Astrocyte (in vitro differentiated cells and primary cell): ENCODE measurements around the gene ATP1B1. TPM values are rescaled to one million over a fixed set of nuclear protein-coding genes. Genes with fewer than 3 reads are reported as not detected.

Source experiments
- DNase-seq: peaks from one replicate; pipeline ENCODE4 v3.0.0-alpha.2; 2010; ENCODE audit warnings: low read depth
- FAIRE-seq: peaks from 2 replicates; lab custom pipeline; 2011; peaks lifted over from hg19 to GRCh38; lab: Jason Lieb, UNC
- H2AFZ ChIP-seq: 2 replicates; pipeline ENCODE4 v1.6.0; 2012; ENCODE audit warnings: low read depth, low read length, inconsistent platforms
- H3K27ac ChIP-seq: 2 replicates; pipeline ENCODE4 v1.5.1; 2011; ENCODE audit warnings: low read depth, low read length, inconsistent platforms
- H3K27me3 ChIP-seq: 2 replicates; pipeline ENCODE4 v1.6.0; 2011; ENCODE audit warnings: low read length, inconsistent platforms; ENCODE audit not compliant: insufficient read depth
- H3K36me3 ChIP-seq: 2 replicates; pipeline ENCODE4 v1.5.1; 2011; ENCODE audit warnings: low read length, inconsistent platforms; ENCODE audit not compliant: insufficient read depth
- H3K4me1 ChIP-seq: 2 replicates; pipeline ENCODE4 v1.5.1; 2011; ENCODE audit warnings: low read length, inconsistent platforms; ENCODE audit not compliant: insufficient read depth
- H3K4me2 ChIP-seq: 2 replicates; pipeline ENCODE4 v1.6.0; 2012; ENCODE audit warnings: low read length, inconsistent platforms
- H3K4me3 ChIP-seq: 2 replicates; pipeline ENCODE4 v1.5.1; 2011; ENCODE audit warnings: low read depth, mild to moderate bottlenecking, low read length, inconsistent platforms; ENCODE audit not compliant: insufficient read depth
- H3K79me2 ChIP-seq: 2 replicates; pipeline ENCODE4 v1.6.0; 2012; ENCODE audit warnings: mild to moderate bottlenecking, low read length, inconsistent platforms; ENCODE audit not compliant: insufficient read depth
- H3K9ac ChIP-seq: 2 replicates; pipeline ENCODE4 v1.6.0; 2012; ENCODE audit warnings: mild to moderate bottlenecking, low read length, inconsistent platforms
- H3K9me3 ChIP-seq: 2 replicates; pipeline ENCODE4 v1.5.1; 2012; ENCODE audit warnings: low read depth, mild to moderate bottlenecking, low read length, inconsistent platforms; ENCODE audit not compliant: insufficient read depth
- H4K20me1 ChIP-seq: 2 replicates; pipeline ENCODE4 v1.6.0; 2012; ENCODE audit warnings: low read length, inconsistent platforms; ENCODE audit not compliant: insufficient read depth
- H3K27ac Mint-ChIP-seq: one replicate; pipeline ENCODE4 v1.8.0; 2021; ENCODE audit warnings: mild to moderate bottlenecking, mixed read lengths; ENCODE audit not compliant: unreplicated experiment
- H3K27me3 Mint-ChIP-seq: one replicate; pipeline ENCODE4 v1.8.0; 2021; ENCODE audit warnings: low read depth, mixed read lengths; ENCODE audit not compliant: unreplicated experiment
- H3K36me3 Mint-ChIP-seq: one replicate; pipeline ENCODE4 v1.8.0; 2021; ENCODE audit warnings: low read depth, mixed read lengths; ENCODE audit not compliant: unreplicated experiment
- H3K4me1 Mint-ChIP-seq: one replicate; pipeline ENCODE4 v1.8.0; 2021; ENCODE audit warnings: low read depth, mixed read lengths; ENCODE audit not compliant: unreplicated experiment
- H3K4me3 Mint-ChIP-seq: one replicate; pipeline ENCODE4 v1.8.0; 2021; ENCODE audit warnings: mild to moderate bottlenecking, moderate library complexity, mixed read lengths; ENCODE audit not compliant: unreplicated experiment
- H3K9me3 Mint-ChIP-seq: one replicate; pipeline ENCODE4 v1.8.0; 2021; ENCODE audit warnings: mild to moderate bottlenecking, mixed read lengths; ENCODE audit not compliant: unreplicated experiment
- EZH2 ChIP-seq: IDR thresholded peaks from 2 replicates; pipeline ENCODE4 v1.6.1; 2012; ENCODE audit warnings: mild to moderate bottlenecking, low read length, inconsistent platforms; ENCODE audit not compliant: insufficient read depth
- total RNA-seq: library from RNA; stranded (reverse); gene quantifications from 2 replicates; pipeline ENCODE4 v1.2.1, GENCODE V29; 2021
- TF ChIP-seq, protein P1 (sequence below): IDR thresholded peaks from 2 replicates; pipeline ENCODE4 v1.5.1; 2011; ENCODE audit warnings: low read depth, mild to moderate bottlenecking, inconsistent platforms, low read length, moderate library complexity; ENCODE audit not compliant: insufficient read depth

Gene ATP1B1
- total RNA-seq, 1 donor from 2014 or later = 56.5 TPM

DNA sequence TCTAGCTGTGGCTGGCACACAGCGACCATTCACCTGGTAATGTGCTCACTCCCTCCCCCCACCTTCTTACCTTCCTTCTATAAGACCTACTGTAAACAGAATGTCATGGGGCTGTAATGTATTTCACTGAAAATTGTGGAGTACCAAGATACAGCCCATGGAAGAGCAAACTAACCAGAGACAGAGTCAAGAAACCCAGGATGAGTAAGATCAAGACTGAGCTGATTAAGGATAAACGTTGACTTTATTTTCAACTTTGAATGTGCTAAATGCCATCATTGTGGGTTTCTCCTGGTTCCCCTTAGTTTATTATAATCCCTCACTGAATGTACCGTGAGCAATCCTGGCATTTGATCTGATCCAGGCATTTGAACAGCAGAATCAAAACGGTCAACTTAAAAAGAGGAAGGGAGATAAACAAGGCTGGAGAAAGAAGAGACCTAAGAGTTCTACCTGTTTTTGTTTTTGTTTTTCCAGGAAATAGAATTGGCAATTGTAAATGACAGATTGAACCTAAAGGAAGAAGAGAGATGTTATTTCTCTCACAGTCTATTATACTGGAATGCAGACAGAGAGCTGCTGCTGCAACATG, 16.1 kb upstream of the ATP1B1 start:
- Histone ChIP-seq H3K79me2 (no peaks in the 10 kb centered on the region), H3K9ac (no peak overlapping the region), H3K27me3 (no peaks in the 10 kb centered on the region), H3K4me1 (no peaks in the 10 kb centered on the region), H3K36me3 (no peaks in the 10 kb centered on the region), H3K27ac (no peak overlapping the region), H2AFZ (no peak overlapping the region), H3K9me3 (no peaks in the 10 kb centered on the region), H3K4me3 (no peak overlapping the region), H3K4me2 (no peak overlapping the region), H4K20me1 (no peaks in the 10 kb centered on the region)
- Mint-ChIP-seq H3K9me3 (no peaks in the 10 kb centered on the region), H3K36me3 (no peaks in the 10 kb centered on the region), H3K4me3 (no peak overlapping the region), H3K4me1 (peaks cover 8% of the 10 kb centered on the region), H3K27ac (no peak overlapping the region), H3K27me3 (peaks cover 2% of the 10 kb centered on the region)
- TF ChIP-seq, protein P1, sequence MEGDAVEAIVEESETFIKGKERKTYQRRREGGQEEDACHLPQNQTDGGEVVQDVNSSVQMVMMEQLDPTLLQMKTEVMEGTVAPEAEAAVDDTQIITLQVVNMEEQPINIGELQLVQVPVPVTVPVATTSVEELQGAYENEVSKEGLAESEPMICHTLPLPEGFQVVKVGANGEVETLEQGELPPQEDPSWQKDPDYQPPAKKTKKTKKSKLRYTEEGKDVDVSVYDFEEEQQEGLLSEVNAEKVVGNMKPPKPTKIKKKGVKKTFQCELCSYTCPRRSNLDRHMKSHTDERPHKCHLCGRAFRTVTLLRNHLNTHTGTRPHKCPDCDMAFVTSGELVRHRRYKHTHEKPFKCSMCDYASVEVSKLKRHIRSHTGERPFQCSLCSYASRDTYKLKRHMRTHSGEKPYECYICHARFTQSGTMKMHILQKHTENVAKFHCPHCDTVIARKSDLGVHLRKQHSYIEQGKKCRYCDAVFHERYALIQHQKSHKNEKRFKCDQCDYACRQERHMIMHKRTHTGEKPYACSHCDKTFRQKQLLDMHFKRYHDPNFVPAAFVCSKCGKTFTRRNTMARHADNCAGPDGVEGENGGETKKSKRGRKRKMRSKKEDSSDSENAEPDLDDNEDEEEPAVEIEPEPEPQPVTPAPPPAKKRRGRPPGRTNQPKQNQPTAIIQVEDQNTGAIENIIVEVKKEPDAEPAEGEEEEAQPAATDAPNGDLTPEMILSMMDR = no peak
- DNase-seq = no peak
- FAIRE-seq = no peak

GRCh38 chr1:169090900-169091311, 15.6 kb upstream of the ATP1B1 start:
- Mint-ChIP-seq H3K9me3 (no peaks in the 10 kb centered on the region), H3K36me3 (no peaks in the 10 kb centered on the region), H3K27me3 (peaks cover 2% of the 10 kb centered on the region), H3K27ac (peak overlapping the region; percentile 20), H3K4me3 (no peak overlapping the region), H3K4me1 (peaks cover 8% of the 10 kb centered on the region)
- TF ChIP-seq, protein P1 = no peak
- TF ChIP-seq EZH2 = no peak
- Histone ChIP-seq H3K4me2 (no peak overlapping the region), H3K27ac (no peak overlapping the region), H4K20me1 (no peaks in the 10 kb centered on the region), H3K9me3 (no peaks in the 10 kb centered on the region), H3K9ac (no peak overlapping the region), H3K79me2 (no peaks in the 10 kb centered on the region), H3K4me3 (no peak overlapping the region), H2AFZ (no peak overlapping the region), H3K36me3 (no peaks in the 10 kb centered on the region), H3K4me1 (no peaks in the 10 kb centered on the region), H3K27me3 (no peaks in the 10 kb centered on the region)
- DNase-seq = no peak
- FAIRE-seq = no peak

GRCh38 chr1:169091480-169091941, 15.0 kb upstream of the ATP1B1 start:
- H3K9me3 ChIP-seq = no peaks in the 10 kb centered on the region
- no peak for TF ChIP-seq EZH2
- TF ChIP-seq, protein P1 = no peak
- H3K79me2 ChIP-seq = no peaks in the 10 kb centered on the region
- no peak overlapping the region for H3K9ac ChIP-seq
- H4K20me1 ChIP-seq = no peaks in the 10 kb centered on the region
- Mint-ChIP-seq H3K9me3 (no peaks in the 10 kb centered on the region), H3K36me3 (no peaks in the 10 kb centered on the region), H3K27ac (peak overlapping the region; percentile 20), H3K4me3 (no peak overlapping the region), H3K4me1 (peaks cover 8% of the 10 kb centered on the region), H3K27me3 (peaks cover 2% of the 10 kb centered on the region)
- H3K27ac ChIP-seq = no peak overlapping the region
- FAIRE-seq (no peak), DNase-seq (no peak)
- H3K4me2 ChIP-seq = no peak overlapping the region
- no peak overlapping the region for H2AFZ ChIP-seq
- H3K27me3 ChIP-seq = no peaks in the 10 kb centered on the region
- no peak overlapping the region for H3K4me3 ChIP-seq
- no peaks in the 10 kb centered on the region for H3K36me3 ChIP-seq
- H3K4me1 ChIP-seq = no peaks in the 10 kb centered on the region
